ENCODE measurements around the gene LEPR. TPM values are rescaled to one million over a fixed set of nuclear protein-coding genes. Genes with fewer than 3 reads are reported as not detected.

The LEPR gene
- total RNA-seq, 1 experiment from 2014 or later = 1.9 TPM

DNA sequence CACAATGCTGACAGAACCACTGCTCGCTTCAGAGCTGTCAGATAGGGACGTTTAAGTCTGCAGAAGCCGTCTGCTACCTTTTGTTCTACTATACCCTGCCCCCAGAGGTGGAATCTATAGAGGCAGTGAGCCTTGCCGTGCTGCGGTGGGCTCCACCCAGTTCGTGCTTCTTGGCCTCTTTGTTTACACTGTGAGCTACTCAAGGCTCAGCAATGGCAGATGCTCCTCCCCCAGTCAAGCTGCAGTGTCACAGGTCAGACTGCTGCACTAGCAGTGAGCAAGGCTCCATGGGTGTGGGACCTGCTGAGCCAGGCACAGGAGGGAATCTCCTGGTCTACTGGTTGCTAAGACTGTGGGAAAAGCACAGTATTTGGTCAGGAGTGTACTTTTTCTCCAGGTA, 47.1 kb downstream of the LEPR start:
- Mint-ChIP-seq H3K36me3 (ENCODE audit: insufficient read depth, unreplicated experiment) (no peaks in the 10 kb centered on the region), H3K9me3 (ENCODE audit: unreplicated experiment) (no peaks in the 10 kb centered on the region), H3K27ac (ENCODE audit: unreplicated experiment) (no peak overlapping the region), H3K4me3 (ENCODE audit: unreplicated experiment) (no peak overlapping the region), H3K4me1 (ENCODE audit: low read depth, unreplicated experiment) (peaks cover 14% of the 10 kb centered on the region), H3K27me3 (ENCODE audit: insufficient read depth, unreplicated experiment) (no peaks in the 10 kb centered on the region)
- Histone ChIP-seq H3K4me1 (peaks cover 36% of the 10 kb centered on the region), H3K4me3 (ENCODE audit: low read depth, low read length) (no peak overlapping the region), H3K9me3 (no peaks in the 10 kb centered on the region), H3K27me3 (replicated peaks; ENCODE audit: control insufficient read depth, insufficient read depth, low read length) (no peaks in the 10 kb centered on the region), H3K36me3 (ENCODE audit: control insufficient read depth, insufficient read depth, low read length) (no peaks in the 10 kb centered on the region)
- no TSS peak for BruUV-seq (replicated peaks)
- TF ChIP-seq, protein P1, sequence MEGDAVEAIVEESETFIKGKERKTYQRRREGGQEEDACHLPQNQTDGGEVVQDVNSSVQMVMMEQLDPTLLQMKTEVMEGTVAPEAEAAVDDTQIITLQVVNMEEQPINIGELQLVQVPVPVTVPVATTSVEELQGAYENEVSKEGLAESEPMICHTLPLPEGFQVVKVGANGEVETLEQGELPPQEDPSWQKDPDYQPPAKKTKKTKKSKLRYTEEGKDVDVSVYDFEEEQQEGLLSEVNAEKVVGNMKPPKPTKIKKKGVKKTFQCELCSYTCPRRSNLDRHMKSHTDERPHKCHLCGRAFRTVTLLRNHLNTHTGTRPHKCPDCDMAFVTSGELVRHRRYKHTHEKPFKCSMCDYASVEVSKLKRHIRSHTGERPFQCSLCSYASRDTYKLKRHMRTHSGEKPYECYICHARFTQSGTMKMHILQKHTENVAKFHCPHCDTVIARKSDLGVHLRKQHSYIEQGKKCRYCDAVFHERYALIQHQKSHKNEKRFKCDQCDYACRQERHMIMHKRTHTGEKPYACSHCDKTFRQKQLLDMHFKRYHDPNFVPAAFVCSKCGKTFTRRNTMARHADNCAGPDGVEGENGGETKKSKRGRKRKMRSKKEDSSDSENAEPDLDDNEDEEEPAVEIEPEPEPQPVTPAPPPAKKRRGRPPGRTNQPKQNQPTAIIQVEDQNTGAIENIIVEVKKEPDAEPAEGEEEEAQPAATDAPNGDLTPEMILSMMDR (IDR thresholded peaks at IDR 0.05; ENCODE audit: insufficient read depth in 1 of 2, low read depth in 1 of 2, low read length in 1 of 2, severe bottlenecking in 1 of 2, unreplicated experiment in 1 of 2) = no peak
- ChIA-PET CTCF (interaction anchor here (0.6 to 1.5 kb wide), 5 partner anchors 8 to 220 kb away, joined by 3 to 7 read pairs (median 4); no protein-coding TSS in a partner anchor), POLR2A (no interaction called here)
- intact Hi-C loops (cut with micrococcal nuclease; ENCODE audit: unreplicated experiment) = loop anchor here (5.0 kb wide), 1 partner anchor 45 kb away; the partner anchor contains the start of genes LEPR and LEPROT
- DNase-seq = peak; percentile 77 to 86

DNA sequence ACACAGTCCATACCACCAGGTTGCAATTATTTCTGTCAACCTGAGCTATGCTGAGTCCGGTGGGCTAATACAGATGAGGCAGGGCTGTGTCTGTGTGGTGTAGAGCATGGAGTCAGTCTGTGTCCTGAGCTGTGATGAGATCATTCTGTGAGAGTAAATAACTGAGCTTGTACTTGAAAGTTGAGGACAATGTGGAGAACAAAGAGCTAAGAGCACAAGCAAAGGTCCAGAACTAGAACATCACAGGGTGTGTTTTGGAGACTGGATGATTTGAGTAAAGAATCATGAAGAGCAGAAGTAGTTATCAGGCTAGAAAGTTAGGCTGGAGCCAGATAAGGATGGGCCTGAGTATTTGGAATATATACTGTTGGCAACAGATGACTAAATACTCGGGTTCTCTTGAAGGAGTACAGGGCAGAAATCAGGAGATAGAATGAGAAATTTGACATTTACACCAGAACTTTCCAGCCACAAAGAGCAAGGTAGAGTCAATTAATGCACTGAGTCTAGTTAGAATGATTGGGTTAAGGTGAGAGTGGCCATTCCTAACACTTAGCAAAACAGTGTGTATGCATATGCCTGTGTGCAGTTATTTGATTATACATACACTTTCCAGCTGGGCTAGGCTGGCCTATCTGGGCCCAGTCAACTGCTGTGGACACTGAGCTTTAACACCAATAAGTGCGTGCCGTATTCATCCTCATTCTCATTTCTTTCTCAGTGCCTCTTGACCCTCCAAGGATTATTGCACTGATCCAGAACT, 48.8 kb downstream of the LEPR start:
- no peaks in the 10 kb centered on the region for H3K36me3 Mint-ChIP-seq (ENCODE audit: insufficient read depth, unreplicated experiment)
- H3K27me3 Mint-ChIP-seq (ENCODE audit: insufficient read depth, unreplicated experiment) = no peaks in the 10 kb centered on the region
- no peak overlapping the region for H3K4me3 ChIP-seq (ENCODE audit: low read depth, low read length)
- H3K9me3 ChIP-seq = no peaks in the 10 kb centered on the region
- H3K27me3 ChIP-seq (replicated peaks; ENCODE audit: control insufficient read depth, insufficient read depth, low read length) = no peaks in the 10 kb centered on the region
- no TSS peak for BruUV-seq (replicated peaks)
- no peak overlapping the region for H3K27ac Mint-ChIP-seq (ENCODE audit: unreplicated experiment)
- TF ChIP-seq, protein P1 (IDR thresholded peaks at IDR 0.05; ENCODE audit: insufficient read depth in 1 of 2, low read depth in 1 of 2, low read length in 1 of 2, severe bottlenecking in 1 of 2, unreplicated experiment in 1 of 2) = no peak
- ChIA-PET POLR2A (no interaction called here), CTCF (no interaction called here)
- DNase-seq = no peak
- no peak overlapping the region for H3K4me3 Mint-ChIP-seq (ENCODE audit: unreplicated experiment)
- peaks cover 42% of the 10 kb centered on the region for H3K4me1 ChIP-seq
- H3K36me3 ChIP-seq (ENCODE audit: control insufficient read depth, insufficient read depth, low read length) = no peaks in the 10 kb centered on the region
- intact Hi-C loops (cut with micrococcal nuclease; ENCODE audit: unreplicated experiment) = loop anchor here (5.0 kb wide), 1 partner anchor 47 kb away; the partner anchor contains the start of genes LEPR and LEPROT
- H3K9me3 Mint-ChIP-seq (ENCODE audit: unreplicated experiment) = no peaks in the 10 kb centered on the region
- H3K4me1 Mint-ChIP-seq (ENCODE audit: low read depth, unreplicated experiment) = peaks cover 14% of the 10 kb centered on the region

DNA sequence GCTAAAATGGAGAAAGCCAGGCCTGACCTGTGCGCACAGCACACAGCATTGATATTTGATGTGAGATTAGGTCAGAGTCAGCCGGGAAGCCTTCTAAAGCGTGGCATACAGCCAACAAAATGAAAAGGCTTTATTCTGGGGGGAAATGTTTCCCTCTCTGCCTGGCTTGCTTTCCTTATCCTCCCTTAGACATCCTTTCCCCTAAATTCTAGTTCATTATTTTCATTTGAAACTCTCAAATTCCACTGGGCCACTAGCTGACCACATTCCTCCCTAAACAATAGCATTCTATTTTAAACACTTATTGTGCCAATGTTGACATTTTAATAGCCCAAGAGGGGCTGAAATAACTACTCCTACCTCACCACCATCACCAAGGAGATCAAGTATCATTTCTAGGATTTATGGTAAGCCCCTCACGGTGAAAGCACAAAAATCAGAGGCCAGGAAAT, 49.4 kb downstream of the LEPR start:
- H3K9me3 Mint-ChIP-seq (ENCODE audit: unreplicated experiment) = no peaks in the 10 kb centered on the region
- no TSS peak for BruUV-seq (replicated peaks)
- H3K9me3 ChIP-seq = no peaks in the 10 kb centered on the region
- POLR2A ChIA-PET = no interaction called here
- no peaks in the 10 kb centered on the region for H3K27me3 Mint-ChIP-seq (ENCODE audit: insufficient read depth, unreplicated experiment)
- TF ChIP-seq, protein P1 (IDR thresholded peaks at IDR 0.05; ENCODE audit: insufficient read depth in 1 of 2, low read depth in 1 of 2, low read length in 1 of 2, severe bottlenecking in 1 of 2, unreplicated experiment in 1 of 2) = no peak
- peaks cover 42% of the 10 kb centered on the region for H3K4me1 ChIP-seq
- no peak overlapping the region for H3K4me3 ChIP-seq (ENCODE audit: low read depth, low read length)
- H3K36me3 ChIP-seq (ENCODE audit: control insufficient read depth, insufficient read depth, low read length) = no peaks in the 10 kb centered on the region
- CTCF ChIA-PET = interaction anchor here (1.6 kb wide), 1 partner anchor 39 kb away, joined by 3 read pairs; no protein-coding TSS in a partner anchor
- H3K4me1 Mint-ChIP-seq (ENCODE audit: low read depth, unreplicated experiment) = peaks cover 14% of the 10 kb centered on the region
- no peak overlapping the region for H3K27ac Mint-ChIP-seq (ENCODE audit: unreplicated experiment)
- DNase-seq = no peak
- no peaks in the 10 kb centered on the region for H3K27me3 ChIP-seq (replicated peaks; ENCODE audit: control insufficient read depth, insufficient read depth, low read length)
- intact Hi-C loops (cut with micrococcal nuclease; ENCODE audit: unreplicated experiment) = loop anchor here (5.0 kb wide), 1 partner anchor 48 kb away; the partner anchor contains the start of genes LEPR and LEPROT
- no peaks in the 10 kb centered on the region for H3K36me3 Mint-ChIP-seq (ENCODE audit: insufficient read depth, unreplicated experiment)
- H3K4me3 Mint-ChIP-seq (ENCODE audit: unreplicated experiment) = no peak overlapping the region

Other genes with a start within 250 kb of the LEPR start
- gene DNAJC6, start 111.1 kb upstream of the LEPR start, total RNA-seq (2022) = 4.0 and 6.2 TPM in 2 replicates
- gene LEPROT, start within 50 bp of the LEPR start, total RNA-seq (2022) = 32.9 and 37.6 TPM in 2 replicates